GM19438 (cell line): ENCODE results near the gene SZT2.

Experiments used
- ATAC-seq: cut with Tn5 transposase; IDR thresholded peaks from one replicate; pipeline ENCODE4 v1.9.1; 2021; ENCODE audit warnings: low read depth; ENCODE audit not compliant: unreplicated experiment

SZT2 gene

GRCh38 chr1:43389326-43390313, at the start of gene SZT2, which contains the start of gene MED8:
Gene SZT2, plus strand, starts transcription at chr1:43389899. Its CDS starts 70 bp downstream, at chr1:43389969.
Gene MED8, minus strand, starts transcription at chr1:43389800. Its CDS starts 36 bp downstream, at chr1:43389764.
- peak; percentile 87 for ATAC-seq

GRCh38 chr1:43340559-43340958, 49.1 kb upstream of the SZT2 start:
- no peak for ATAC-seq

- no peak for ATAC-seq
Observed at GRCh38 chr1:43344267-43344850, 45.3 kb upstream of the SZT2 start.

GRCh38 chr1:43345120-43345519, 44.6 kb upstream of the SZT2 start:
- ATAC-seq, result no peak

GRCh38 chr1:43346636-43347035, 43.1 kb upstream of the SZT2 start:
- no peak for ATAC-seq

- no peak for ATAC-seq
Observed at GRCh38 chr1:43348343-43348808, 41.3 kb upstream of the SZT2 start.

GRCh38 chr1:43348809-43349593, 40.7 kb upstream of the SZT2 start:
- no peak for ATAC-seq

GRCh38 chr1:43349594-43350306, 39.9 kb upstream of the SZT2 start:
- no peak for ATAC-seq

- no peak for ATAC-seq
Observed at GRCh38 chr1:43350976-43351375, 38.7 kb upstream of the SZT2 start.

- ATAC-seq, result no peak
Observed at GRCh38 chr1:43351421-43352350, 38.0 kb upstream of the SZT2 start.

GRCh38 chr1:43352351-43352705, 37.4 kb upstream of the SZT2 start:
- ATAC-seq, result no peak

GRCh38 chr1:43352881-43353280, 36.8 kb upstream of the SZT2 start:
- no peak for ATAC-seq

GRCh38 chr1:43354471-43354870, 35.2 kb upstream of the SZT2 start:
- no peak for ATAC-seq

GRCh38 chr1:43354936-43355335, 34.8 kb upstream of the SZT2 start:
- no peak for ATAC-seq

GRCh38 chr1:43357251-43357650, 32.4 kb upstream of the SZT2 start:
- no peak for ATAC-seq

GRCh38 chr1:43358121-43358745, 31.5 kb upstream of the SZT2 start:
- ATAC-seq, result peak; percentile 34

- ATAC-seq, result peak; percentile 88
Observed at GRCh38 chr1:43358746-43359693, 30.7 kb upstream of the SZT2 start, which contains the start of gene CDC20. Gene CDC20, plus strand, starts transcription at chr1:43358981. Its CDS starts 235 bp downstream, at chr1:43359216.

- no peak for ATAC-seq
Observed at GRCh38 chr1:43359696-43360095, 30.0 kb upstream of the SZT2 start.
